Activated T-helper 17 cell treated with anti-CD3 and anti-CD28 coated beads, Interleukin-2, amount 50 U/mL, for 72 hours (primary cell): ENCODE measurements around the gene ADD3. TPM values are rescaled to one million over a fixed set of nuclear protein-coding genes. Genes with fewer than 3 reads are reported as not detected.
A peak's percentile ranks its signal among the peaks of the same experiment; 100 is the strongest.

Experiments
- ATAC-seq: fragments of 150-1000 bp; cut with Tn5 transposase; replicated peaks from 2 replicates; pipeline ENCODE4 v1.10.0; 2021; ENCODE audit warnings: mild to moderate bottlenecking, moderate library complexity
- H3K27ac Mint-ChIP-seq: one replicate; pipeline ENCODE4 v1.8.0; 2022; ENCODE audit warnings: mixed read lengths
- H3K27me3 Mint-ChIP-seq: one replicate; pipeline ENCODE4 v1.8.0; 2022; ENCODE audit warnings: mixed read lengths
- H3K36me3 Mint-ChIP-seq: one replicate; pipeline ENCODE4 v1.8.0; 2022; ENCODE audit warnings: low read depth, mild to moderate bottlenecking, mixed read lengths
- H3K4me1 Mint-ChIP-seq: one replicate; pipeline ENCODE4 v1.8.0; 2022; ENCODE audit warnings: mixed read lengths
- H3K4me3 Mint-ChIP-seq: one replicate; pipeline ENCODE4 v1.8.0; 2022; ENCODE audit warnings: mild to moderate bottlenecking, mixed read lengths
- H3K9me3 Mint-ChIP-seq: one replicate; pipeline ENCODE4 v1.8.0; 2022; ENCODE audit warnings: mixed read lengths
- total RNA-seq, 2 donors: library from RNA; stranded (reverse); gene quantifications; one replicate each; pipeline ENCODE4 v1.2.3, GENCODE V29; 2022

Gene ADD3
- total RNA-seq, 2 donors from 2014 or later: 115 to 119 TPM

GRCh38 chr10:110153396-110153795 is 145.6 kb downstream of the ADD3 start:
- Mint-ChIP-seq H3K9me3 (no peaks in the 10 kb centered on the region), H3K4me3 (no peak overlapping the region), H3K27ac (no peak overlapping the region), H3K4me1 (peaks cover 12% of the 10 kb centered on the region), H3K36me3 (peaks cover 8% of the 10 kb centered on the region), H3K27me3 (peaks cover 53% of the 10 kb centered on the region)
- no peak for ATAC-seq

GRCh38 chr10:110156046-110156445 is 148.3 kb downstream of the ADD3 start:
- Mint-ChIP-seq H3K4me1 (peaks cover 12% of the 10 kb centered on the region), H3K27me3 (peaks cover 63% of the 10 kb centered on the region), H3K9me3 (no peaks in the 10 kb centered on the region)

GRCh38 chr10:110158051-110159005 is 150.5 kb downstream of the ADD3 start:
- Mint-ChIP-seq H3K27me3 (peaks cover 56% of the 10 kb centered on the region), H3K4me3 (peak overlapping the region; percentile 77), H3K4me1 (peaks cover 12% of the 10 kb centered on the region), H3K27ac (no peak overlapping the region), H3K9me3 (no peaks in the 10 kb centered on the region), H3K36me3 (peaks cover 8% of the 10 kb centered on the region)
- ATAC-seq: no peak

More at GRCh38 chr10:110156046-110156445, 148.3 kb downstream of the ADD3 start:
- Mint-ChIP-seq H3K36me3 (peaks cover 8% of the 10 kb centered on the region), H3K4me3 (peak overlapping the region; percentile 77), H3K27ac (no peak overlapping the region)
- no peak for ATAC-seq

- no peak for ATAC-seq
- H3K27ac Mint-ChIP-seq: no peak overlapping the region
- H3K27me3 Mint-ChIP-seq: peaks cover 52% of the 10 kb centered on the region
Observed at GRCh38 chr10:110160081-110160480, 152.3 kb downstream of the ADD3 start.

GRCh38 chr10:110160522-110160921 is 152.7 kb downstream of the ADD3 start:
- H3K9me3 Mint-ChIP-seq: no peaks in the 10 kb centered on the region
- no peak overlapping the region for H3K4me3 Mint-ChIP-seq
- no peak for ATAC-seq
- H3K27ac Mint-ChIP-seq: no peak overlapping the region
- peaks cover 13% of the 10 kb centered on the region for H3K4me1 Mint-ChIP-seq
- H3K27me3 Mint-ChIP-seq: peaks cover 50% of the 10 kb centered on the region
- peaks cover 8% of the 10 kb centered on the region for H3K36me3 Mint-ChIP-seq

More at GRCh38 chr10:110160081-110160480, 152.3 kb downstream of the ADD3 start:
- Mint-ChIP-seq H3K36me3 (peaks cover 8% of the 10 kb centered on the region), H3K9me3 (no peaks in the 10 kb centered on the region), H3K4me3 (no peak overlapping the region), H3K4me1 (peaks cover 13% of the 10 kb centered on the region)

- Mint-ChIP-seq H3K27ac (no peak overlapping the region), H3K27me3 (peaks cover 51% of the 10 kb centered on the region), H3K4me3 (no peak overlapping the region), H3K36me3 (no peaks in the 10 kb centered on the region), H3K4me1 (peaks cover 10% of the 10 kb centered on the region), H3K9me3 (no peaks in the 10 kb centered on the region)
- ATAC-seq: no peak
Observed at GRCh38 chr10:110162741-110163145, 155.0 kb downstream of the ADD3 start.

- Mint-ChIP-seq H3K27ac (no peak overlapping the region), H3K27me3 (peaks cover 53% of the 10 kb centered on the region), H3K36me3 (no peaks in the 10 kb centered on the region), H3K4me1 (peaks cover 10% of the 10 kb centered on the region), H3K9me3 (no peaks in the 10 kb centered on the region), H3K4me3 (no peak overlapping the region)
- no peak for ATAC-seq
Observed at GRCh38 chr10:110163192-110163773, 155.5 kb downstream of the ADD3 start.

GRCh38 chr10:110163841-110164240 is 156.1 kb downstream of the ADD3 start:
- Mint-ChIP-seq H3K27ac (no peak overlapping the region), H3K4me1 (peaks cover 10% of the 10 kb centered on the region), H3K36me3 (no peaks in the 10 kb centered on the region), H3K9me3 (no peaks in the 10 kb centered on the region), H3K4me3 (no peak overlapping the region), H3K27me3 (peaks cover 53% of the 10 kb centered on the region)
- ATAC-seq: no peak

GRCh38 chr10:110165239-110165638 is 157.5 kb downstream of the ADD3 start:
- H3K36me3 Mint-ChIP-seq: no peaks in the 10 kb centered on the region
- H3K27me3 Mint-ChIP-seq: peaks cover 57% of the 10 kb centered on the region
- no peak overlapping the region for H3K27ac Mint-ChIP-seq
- ATAC-seq: peak; percentile 75
- peak overlapping the region; percentile 1 for H3K4me3 Mint-ChIP-seq
- H3K4me1 Mint-ChIP-seq: peaks cover 18% of the 10 kb centered on the region
- no peaks in the 10 kb centered on the region for H3K9me3 Mint-ChIP-seq

- Mint-ChIP-seq H3K4me1 (peaks cover 24% of the 10 kb centered on the region), H3K4me3 (no peak overlapping the region), H3K27me3 (peaks cover 61% of the 10 kb centered on the region), H3K36me3 (no peaks in the 10 kb centered on the region), H3K9me3 (no peaks in the 10 kb centered on the region), H3K27ac (no peak overlapping the region)
- ATAC-seq: no peak
Observed at GRCh38 chr10:110167149-110167548, 159.4 kb downstream of the ADD3 start.

- Mint-ChIP-seq H3K36me3 (no peaks in the 10 kb centered on the region), H3K4me1 (peaks cover 24% of the 10 kb centered on the region), H3K9me3 (no peaks in the 10 kb centered on the region), H3K27me3 (peaks cover 65% of the 10 kb centered on the region), H3K27ac (no peak overlapping the region), H3K4me3 (peak overlapping the region; percentile 26)
- peak; percentile 68 for ATAC-seq
Observed at GRCh38 chr10:110168601-110169481, 161.1 kb downstream of the ADD3 start.

GRCh38 chr10:110169586-110169985 is 161.8 kb downstream of the ADD3 start:
- peaks cover 61% of the 10 kb centered on the region for H3K27me3 Mint-ChIP-seq
- H3K9me3 Mint-ChIP-seq: no peaks in the 10 kb centered on the region
- H3K36me3 Mint-ChIP-seq: no peaks in the 10 kb centered on the region
- no peak overlapping the region for H3K4me3 Mint-ChIP-seq
- peaks cover 24% of the 10 kb centered on the region for H3K4me1 Mint-ChIP-seq
- no peak for ATAC-seq
- no peak overlapping the region for H3K27ac Mint-ChIP-seq

GRCh38 chr10:110170142-110170971 is 162.6 kb downstream of the ADD3 start:
- H3K36me3 Mint-ChIP-seq: no peaks in the 10 kb centered on the region
- peaks cover 21% of the 10 kb centered on the region for H3K4me1 Mint-ChIP-seq
- no peak overlapping the region for H3K27ac Mint-ChIP-seq
- peaks cover 64% of the 10 kb centered on the region for H3K27me3 Mint-ChIP-seq
- H3K4me3 Mint-ChIP-seq: no peak overlapping the region
- ATAC-seq: no peak
- no peaks in the 10 kb centered on the region for H3K9me3 Mint-ChIP-seq
